Left cardiac atrium (tissue), 4 donors: ENCODE measurements around the gene HDLBP. TPM values are rescaled to one million over a fixed set of nuclear protein-coding genes. Genes with fewer than 3 reads are reported as not detected.
A peak's percentile ranks its signal among the peaks of the same experiment; 100 is the strongest.

Source experiments
- ATAC-seq, 2 donors: fragments of 200-7000 bp; cut with Tn5 transposase; one replicate each; pipeline ENCODE4 v1.9.1; 2020; ENCODE audit warnings: mild to moderate bottlenecking in 2 of 2, moderate library complexity in 2 of 2
- DNase-seq: peaks from one replicate; pipeline ENCODE4 v3.0.0-alpha.2; 2020
- intact Hi-C, 2 donors: fragments of 100-400 bp; cut with DNase I; formaldehyde crosslinking; loops; one replicate each; pipeline versions ENCODE4 v1.14.1 to v1.15.1; 2022 to 2023
- total RNA-seq, 2 donors: library from RNA; stranded (reverse); fragmentation: NEBNext Ultra II Directional; extraction: Animal tissue kit (Norgen Biotek cat#: 25700); gene quantifications; one replicate each; pipeline ENCODE4 v1.2.1, GENCODE V29; 2021
- donor health status: DM: no; HTN: yes; CAD: no.
- donor health status: DM: no; HTN: yes; CAD: no; lungs with severe emphysema.
- donor health status: DM: yes; HTN: yes; CAD: no.
- donor health status: Dilated cardiomyopathy.

HDLBP gene
- total RNA-seq, 2 donors from 2014 or later, result 357 to 358 TPM

- DNase-seq (peak; percentile 16), ATAC-seq (no peak)
- intact Hi-C loops, result no loop called here
Observed at GRCh38 chr2:241190291-241190981, 125.0 kb downstream of the HDLBP start.

GRCh38 chr2:241189856-241190201 is 125.6 kb downstream of the HDLBP start:
- DNase-seq, result no peak
- no peak for ATAC-seq

GRCh38 chr2:241189093-241189855 is 126.2 kb downstream of the HDLBP start:
- intact Hi-C loops, result no loop called here
- DNase-seq, result no peak
- no peak for ATAC-seq

More at GRCh38 chr2:241189856-241190201, 125.6 kb downstream of the HDLBP start:
- intact Hi-C loops, result no loop called here

GRCh38 chr2:241188361-241189092 is 126.9 kb downstream of the HDLBP start, which contains the start of gene ANO7:
Gene ANO7 (plus strand): TSS chr2:241188677. CDS start chr2:241190064, 1,387 bp downstream.
- no peak for ATAC-seq
- DNase-seq, result no peak
- intact Hi-C loops, result no loop called here

- intact Hi-C loops, result no loop called here
- DNase-seq (no peak), ATAC-seq (no peak)
Observed at GRCh38 chr2:241187918-241188234, 127.6 kb downstream of the HDLBP start.

- no peak for DNase-seq
- intact Hi-C loops, result no loop called here
Observed at GRCh38 chr2:241187101-241187917, 128.2 kb downstream of the HDLBP start.

GRCh38 chr2:241185961-241186360 is 129.5 kb downstream of the HDLBP start:
- DNase-seq, result no peak
- ATAC-seq, result no peak
- intact Hi-C loops, result no loop called here

More at GRCh38 chr2:241187101-241187917, 128.2 kb downstream of the HDLBP start:
- ATAC-seq, result no peak

GRCh38 chr2:241184901-241185300 is 130.6 kb downstream of the HDLBP start:
- ATAC-seq (no peak), DNase-seq (no peak)
- intact Hi-C loops, result no loop called here

- ATAC-seq (no peak), DNase-seq (no peak)
- intact Hi-C loops, result no loop called here
Observed at GRCh38 chr2:241183221-241183620, 132.3 kb downstream of the HDLBP start.

- DNase-seq (no peak), ATAC-seq (no peak)
- intact Hi-C loops, result no loop called here
Observed at GRCh38 chr2:241182531-241183133, 132.8 kb downstream of the HDLBP start.

- ATAC-seq (no peak), DNase-seq (no peak)
- intact Hi-C loops, result no loop called here
Observed at GRCh38 chr2:241182126-241182525, 133.3 kb downstream of the HDLBP start.

GRCh38 chr2:241180495-241180894 is 135.0 kb downstream of the HDLBP start:
- no peak for ATAC-seq
- DNase-seq, result no peak

GRCh38 chr2:241179899-241180298 is 135.6 kb downstream of the HDLBP start:
- intact Hi-C loops, result no loop called here
- ATAC-seq (peak in 1 of 2 donors; percentile 73), DNase-seq (no peak)

More at GRCh38 chr2:241180495-241180894, 135.0 kb downstream of the HDLBP start:
- intact Hi-C loops, result no loop called here

- no peak for ATAC-seq
- intact Hi-C loops, result no loop called here
- DNase-seq, result no peak
Observed at GRCh38 chr2:241178961-241179360, 136.5 kb downstream of the HDLBP start.

- intact Hi-C loops, result no loop called here
- no peak for DNase-seq
- no peak for ATAC-seq
Observed at GRCh38 chr2:241177526-241178334, 137.7 kb downstream of the HDLBP start.
